Activated naive CD4-positive, alpha-beta T cell treated with anti-CD3 and anti-CD28 coated beads, Interleukin-2, amount 50 U/mL, for 24 hours (primary cell): ENCODE results near the gene GBP7.

Source experiments
- H3K27ac Mint-ChIP-seq: one replicate; pipeline ENCODE4 v1.8.0; 2021; ENCODE audit warnings: mild to moderate bottlenecking, mixed read lengths
- H3K27me3 Mint-ChIP-seq: one replicate; pipeline ENCODE4 v1.8.0; 2021; ENCODE audit warnings: mixed read lengths
- H3K36me3 Mint-ChIP-seq: one replicate; pipeline ENCODE4 v1.8.0; 2021; ENCODE audit warnings: mixed read lengths
- H3K4me1 Mint-ChIP-seq: one replicate; pipeline ENCODE4 v1.8.0; 2021; ENCODE audit warnings: mixed read lengths
- H3K4me3 Mint-ChIP-seq: one replicate; pipeline ENCODE4 v1.8.0; 2021; ENCODE audit warnings: mild to moderate bottlenecking, mixed read lengths
- H3K9me3 Mint-ChIP-seq: one replicate; pipeline ENCODE4 v1.8.0; 2021; ENCODE audit warnings: mixed read lengths

Gene GBP7

GRCh38 chr1:89179343-89179742, 3.5 kb upstream of the GBP7 start:
- H3K36me3 Mint-ChIP-seq, result peaks cover 32% of the 10 kb centered on the region
- no peak overlapping the region for H3K4me3 Mint-ChIP-seq
- H3K9me3 Mint-ChIP-seq, result no peaks in the 10 kb centered on the region
- no peaks in the 10 kb centered on the region for H3K27me3 Mint-ChIP-seq
- peaks cover 5% of the 10 kb centered on the region for H3K4me1 Mint-ChIP-seq
- no peak overlapping the region for H3K27ac Mint-ChIP-seq

DNA sequence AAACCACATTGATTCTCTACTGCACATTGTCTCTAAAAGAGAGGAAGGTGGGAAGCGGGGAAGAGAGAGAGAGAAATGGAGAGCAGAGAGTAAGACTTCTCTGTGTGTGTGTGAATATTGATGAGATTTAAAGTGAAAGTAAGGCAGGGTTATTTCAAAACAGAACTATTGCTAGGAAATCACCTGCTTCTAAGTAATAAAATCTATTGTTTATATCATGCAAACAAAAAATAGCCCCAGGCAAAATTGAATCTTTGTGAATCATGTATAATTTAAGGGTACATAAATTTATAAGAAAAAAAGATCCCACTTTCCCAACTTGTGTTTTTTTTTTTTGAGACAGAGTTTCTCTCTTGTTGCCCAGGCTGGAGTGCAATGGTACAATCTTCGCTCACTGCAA, 1.2 kb upstream of the GBP7 start:
- no peaks in the 10 kb centered on the region for H3K9me3 Mint-ChIP-seq
- no peaks in the 10 kb centered on the region for H3K27me3 Mint-ChIP-seq
- peaks cover 13% of the 10 kb centered on the region for H3K36me3 Mint-ChIP-seq
- H3K4me3 Mint-ChIP-seq, result no peak overlapping the region
- H3K27ac Mint-ChIP-seq, result no peak overlapping the region
- peaks cover 5% of the 10 kb centered on the region for H3K4me1 Mint-ChIP-seq

GRCh38 chr1:89174491-89174890, 1.3 kb downstream of the GBP7 start:
- Mint-ChIP-seq H3K27me3 (no peaks in the 10 kb centered on the region), H3K27ac (no peak overlapping the region), H3K9me3 (no peaks in the 10 kb centered on the region), H3K4me3 (no peak overlapping the region), H3K4me1 (peaks cover 5% of the 10 kb centered on the region), H3K36me3 (peaks cover 2% of the 10 kb centered on the region)

GRCh38 chr1:89172468-89173143, 3.2 kb downstream of the GBP7 start:
- peaks cover 5% of the 10 kb centered on the region for H3K4me1 Mint-ChIP-seq
- H3K27me3 Mint-ChIP-seq, result no peaks in the 10 kb centered on the region
- H3K27ac Mint-ChIP-seq, result no peak overlapping the region
- no peak overlapping the region for H3K4me3 Mint-ChIP-seq
- peaks cover 2% of the 10 kb centered on the region for H3K36me3 Mint-ChIP-seq
- H3K9me3 Mint-ChIP-seq, result no peaks in the 10 kb centered on the region

- Mint-ChIP-seq H3K27me3 (no peaks in the 10 kb centered on the region), H3K36me3 (peaks cover 2% of the 10 kb centered on the region), H3K4me1 (no peaks in the 10 kb centered on the region), H3K27ac (no peak overlapping the region), H3K4me3 (no peak overlapping the region), H3K9me3 (no peaks in the 10 kb centered on the region)
Observed at GRCh38 chr1:89171067-89171438, 4.8 kb downstream of the GBP7 start.

DNA sequence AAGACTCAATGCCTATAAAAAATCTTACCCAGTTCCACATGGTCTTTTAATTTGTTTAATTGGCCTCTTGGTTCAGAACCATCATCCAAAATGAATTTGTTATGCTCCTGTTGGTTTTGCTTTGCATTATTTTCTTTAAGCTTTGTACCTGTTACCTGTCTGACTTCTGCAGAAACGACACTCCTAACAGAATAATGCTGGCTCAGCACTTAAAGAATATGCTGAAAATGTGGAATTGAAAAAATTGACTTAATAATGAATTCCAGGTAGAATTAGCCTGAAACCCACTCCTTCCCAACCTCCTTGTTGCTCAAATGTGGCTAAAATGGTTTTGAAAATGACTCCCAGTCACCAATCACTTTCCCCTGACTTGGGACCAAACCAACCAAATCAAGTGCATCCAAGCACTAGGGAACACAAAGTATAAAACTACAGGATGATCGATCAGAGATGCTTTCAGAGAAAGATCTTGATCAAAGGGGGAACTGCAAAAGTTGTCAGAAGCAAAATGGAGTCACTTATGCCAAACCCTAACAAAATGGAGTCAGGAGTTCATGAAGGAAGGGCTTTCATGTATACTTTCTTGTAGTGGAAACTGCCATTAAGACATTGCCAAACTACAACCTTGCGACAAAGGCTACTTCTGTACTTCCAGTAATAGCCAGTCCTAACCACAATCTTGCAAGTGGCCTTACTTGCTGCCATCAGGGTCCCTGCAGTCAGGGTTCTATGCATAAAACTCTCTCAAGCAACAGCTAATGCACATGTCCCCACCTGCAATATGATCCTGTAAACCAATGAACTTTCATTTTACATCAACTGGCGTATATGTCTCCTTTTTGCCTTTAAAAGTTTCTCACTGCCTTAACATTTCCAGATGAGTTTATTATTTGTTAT, 5.4 kb downstream of the GBP7 start:
- no peak overlapping the region for H3K27ac Mint-ChIP-seq
- no peaks in the 10 kb centered on the region for H3K27me3 Mint-ChIP-seq

DNA sequence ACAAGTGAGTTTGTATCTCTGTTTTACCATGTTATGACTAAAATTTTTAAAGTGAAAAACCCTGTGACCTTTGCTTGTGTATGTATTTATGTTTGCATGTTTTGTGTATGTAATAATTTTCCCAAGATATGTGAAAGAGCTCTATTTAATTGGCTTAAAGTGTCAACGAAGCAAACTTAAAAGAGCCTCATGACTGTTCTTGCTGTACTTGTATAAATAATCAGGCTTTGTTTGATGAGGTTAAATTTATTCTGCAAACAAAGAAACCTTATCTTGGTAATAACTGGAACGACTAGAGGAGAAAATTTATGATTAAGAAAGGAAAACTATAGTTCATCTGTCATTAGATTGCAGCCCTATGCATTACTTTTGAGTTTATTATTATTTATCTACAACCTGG, 6.6 kb downstream of the GBP7 start:
- H3K27me3 Mint-ChIP-seq, result no peaks in the 10 kb centered on the region
- no peaks in the 10 kb centered on the region for H3K4me1 Mint-ChIP-seq
- H3K36me3 Mint-ChIP-seq, result peaks cover 2% of the 10 kb centered on the region
- H3K4me3 Mint-ChIP-seq, result no peak overlapping the region
- H3K9me3 Mint-ChIP-seq, result no peaks in the 10 kb centered on the region
- H3K27ac Mint-ChIP-seq, result no peak overlapping the region

More for the DNA sequence above, 5.4 kb downstream of the GBP7 start:
- H3K4me3 Mint-ChIP-seq, result no peak overlapping the region
- H3K36me3 Mint-ChIP-seq, result peaks cover 2% of the 10 kb centered on the region
- H3K9me3 Mint-ChIP-seq, result no peaks in the 10 kb centered on the region
- no peaks in the 10 kb centered on the region for H3K4me1 Mint-ChIP-seq

DNA sequence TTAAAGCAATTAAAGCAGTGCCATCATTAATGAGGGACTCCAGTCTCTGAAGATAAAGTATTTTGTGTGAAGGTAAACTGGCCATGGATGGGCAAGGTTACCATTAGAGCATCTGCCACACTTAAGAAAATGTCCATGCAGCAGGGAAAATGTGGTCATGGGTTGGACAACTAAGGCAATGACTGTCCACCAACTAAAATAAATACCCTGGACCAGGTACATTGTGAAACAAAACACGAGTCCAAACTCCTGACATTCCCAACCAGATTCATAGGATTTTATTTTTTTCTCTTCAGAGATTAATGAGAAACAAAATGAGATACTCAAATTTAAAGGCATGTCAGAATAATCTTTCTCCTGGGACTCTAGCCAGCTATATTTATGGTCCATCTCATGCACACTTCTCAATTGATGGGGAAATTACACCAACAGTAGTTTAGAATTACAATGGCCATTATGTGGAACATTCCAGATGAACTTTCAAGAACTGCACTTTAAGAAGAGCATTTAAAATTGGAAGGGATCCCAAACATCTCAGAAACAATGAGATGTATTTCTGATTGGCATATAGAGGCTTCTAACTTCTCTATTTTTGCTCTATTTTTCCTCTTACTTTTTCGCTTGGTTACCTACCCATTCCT, 8.1 kb downstream of the GBP7 start:
- no peak overlapping the region for H3K27ac Mint-ChIP-seq
- no peaks in the 10 kb centered on the region for H3K4me1 Mint-ChIP-seq
- no peaks in the 10 kb centered on the region for H3K27me3 Mint-ChIP-seq
- no peaks in the 10 kb centered on the region for H3K9me3 Mint-ChIP-seq
- H3K4me3 Mint-ChIP-seq, result no peak overlapping the region
- no peaks in the 10 kb centered on the region for H3K36me3 Mint-ChIP-seq

DNA sequence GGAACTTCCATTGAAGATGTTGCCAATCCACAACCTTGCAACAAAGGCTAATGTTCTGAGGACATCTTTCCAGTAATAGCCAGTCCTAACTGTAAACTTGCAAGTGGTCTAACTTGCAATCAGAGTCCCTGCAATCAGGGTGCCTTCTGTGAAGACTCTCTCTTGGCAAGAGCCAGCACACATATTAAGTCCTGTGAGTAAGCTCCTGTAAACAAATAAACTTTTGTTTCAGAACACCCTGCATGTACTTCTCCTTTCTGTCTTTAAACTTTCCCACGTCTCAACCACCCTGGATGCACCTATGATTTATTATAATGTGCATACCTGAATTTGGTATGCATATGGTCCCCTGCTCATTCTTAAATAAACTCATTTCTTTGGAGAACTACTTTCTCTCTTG, 9.1 kb downstream of the GBP7 start:
- H3K36me3 Mint-ChIP-seq, result no peaks in the 10 kb centered on the region
- no peak overlapping the region for H3K27ac Mint-ChIP-seq
- H3K4me1 Mint-ChIP-seq, result no peaks in the 10 kb centered on the region
- H3K27me3 Mint-ChIP-seq, result no peaks in the 10 kb centered on the region
- H3K4me3 Mint-ChIP-seq, result no peak overlapping the region
- no peaks in the 10 kb centered on the region for H3K9me3 Mint-ChIP-seq

GRCh38 chr1:89165811-89166210, 10.0 kb downstream of the GBP7 start:
- Mint-ChIP-seq H3K4me1 (no peaks in the 10 kb centered on the region), H3K27me3 (no peaks in the 10 kb centered on the region), H3K27ac (no peak overlapping the region), H3K9me3 (no peaks in the 10 kb centered on the region), H3K4me3 (no peak overlapping the region), H3K36me3 (no peaks in the 10 kb centered on the region)

DNA sequence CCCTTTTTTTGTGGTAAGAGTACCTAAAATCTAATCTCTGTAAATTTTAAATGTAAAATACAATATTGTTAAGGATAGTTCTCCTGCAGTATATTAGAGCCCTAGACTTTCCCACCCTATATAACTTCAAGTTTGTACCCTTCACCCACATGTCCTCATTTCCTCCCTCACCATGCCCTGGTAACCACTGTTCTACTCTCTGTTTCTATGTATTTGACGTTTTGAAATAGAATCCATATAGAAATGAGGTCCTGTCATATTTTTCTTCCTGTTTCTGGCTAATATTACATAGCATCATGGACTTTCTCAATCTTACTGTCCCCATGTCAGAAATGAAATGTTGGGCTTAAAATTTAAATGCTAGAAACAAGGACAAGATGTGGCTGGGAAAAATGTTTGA, 24.8 kb downstream of the GBP7 start:
- H3K4me3 Mint-ChIP-seq, result no peak overlapping the region
- H3K36me3 Mint-ChIP-seq, result peaks cover 6% of the 10 kb centered on the region
- no peaks in the 10 kb centered on the region for H3K27me3 Mint-ChIP-seq
- H3K4me1 Mint-ChIP-seq, result peaks cover 8% of the 10 kb centered on the region
- H3K9me3 Mint-ChIP-seq, result peaks cover 10% of the 10 kb centered on the region
- H3K27ac Mint-ChIP-seq, result no peak overlapping the region

GRCh38 chr1:89149976-89150375, 25.8 kb downstream of the GBP7 start:
- peaks cover 13% of the 10 kb centered on the region for H3K4me1 Mint-ChIP-seq
- H3K36me3 Mint-ChIP-seq, result peaks cover 3% of the 10 kb centered on the region
- no peaks in the 10 kb centered on the region for H3K27me3 Mint-ChIP-seq
- H3K27ac Mint-ChIP-seq, result no peak overlapping the region
- no peak overlapping the region for H3K4me3 Mint-ChIP-seq
- peaks cover 7% of the 10 kb centered on the region for H3K9me3 Mint-ChIP-seq

- Mint-ChIP-seq H3K4me3 (no peak overlapping the region), H3K4me1 (peaks cover 13% of the 10 kb centered on the region), H3K9me3 (peaks cover 7% of the 10 kb centered on the region), H3K27me3 (no peaks in the 10 kb centered on the region), H3K27ac (no peak overlapping the region), H3K36me3 (peaks cover 3% of the 10 kb centered on the region)
Observed at GRCh38 chr1:89149229-89149628, 26.6 kb downstream of the GBP7 start.

GRCh38 chr1:89147678-89148658, 27.8 kb downstream of the GBP7 start:
- H3K4me1 Mint-ChIP-seq, result peaks cover 13% of the 10 kb centered on the region
- H3K36me3 Mint-ChIP-seq, result no peaks in the 10 kb centered on the region

GRCh38 chr1:89146721-89147120, 29.1 kb downstream of the GBP7 start:
- Mint-ChIP-seq H3K27me3 (no peaks in the 10 kb centered on the region), H3K36me3 (no peaks in the 10 kb centered on the region), H3K4me1 (peaks cover 15% of the 10 kb centered on the region), H3K9me3 (peaks cover 7% of the 10 kb centered on the region), H3K27ac (no peak overlapping the region), H3K4me3 (no peak overlapping the region)

More at GRCh38 chr1:89147678-89148658, 27.8 kb downstream of the GBP7 start:
- H3K27ac Mint-ChIP-seq, result no peak overlapping the region
- no peaks in the 10 kb centered on the region for H3K27me3 Mint-ChIP-seq
- H3K4me3 Mint-ChIP-seq, result no peak overlapping the region
- H3K9me3 Mint-ChIP-seq, result peaks cover 7% of the 10 kb centered on the region
